ENCODE data around the gene ADGRG7. TPM values are rescaled to one million over a fixed set of nuclear protein-coding genes. Genes with fewer than 3 reads are reported as not detected.

ADGRG7 gene
- polyA plus RNA-seq, 1 donor (not counting 4 experiments of a cell fraction or from before 2014, with no cell fraction given) = 0.03 TPM

DNA sequence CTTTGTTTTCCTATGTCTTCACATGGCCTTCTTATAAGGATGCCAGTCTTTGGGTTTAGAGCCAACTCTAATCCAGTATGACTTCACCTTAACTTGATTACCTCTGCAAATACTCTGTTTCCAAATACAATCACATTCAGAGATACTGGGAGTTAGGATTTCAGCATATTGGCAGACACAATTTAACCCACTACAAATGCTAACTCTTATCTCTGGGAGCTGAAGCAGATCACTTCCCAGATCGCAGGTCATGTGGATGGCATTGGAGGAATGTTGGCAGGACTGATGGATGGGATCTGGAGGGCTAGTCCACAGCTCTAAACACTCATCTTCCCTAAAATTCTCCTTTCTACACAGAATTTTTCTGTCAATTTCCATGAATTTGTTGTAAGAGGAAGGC is 46.2 kb upstream of the ADGRG7 start:
- H3K27ac ChIP-seq (ENCODE audit: control insufficient read depth, insufficient read depth, low read length) = no peak overlapping the region

DNA sequence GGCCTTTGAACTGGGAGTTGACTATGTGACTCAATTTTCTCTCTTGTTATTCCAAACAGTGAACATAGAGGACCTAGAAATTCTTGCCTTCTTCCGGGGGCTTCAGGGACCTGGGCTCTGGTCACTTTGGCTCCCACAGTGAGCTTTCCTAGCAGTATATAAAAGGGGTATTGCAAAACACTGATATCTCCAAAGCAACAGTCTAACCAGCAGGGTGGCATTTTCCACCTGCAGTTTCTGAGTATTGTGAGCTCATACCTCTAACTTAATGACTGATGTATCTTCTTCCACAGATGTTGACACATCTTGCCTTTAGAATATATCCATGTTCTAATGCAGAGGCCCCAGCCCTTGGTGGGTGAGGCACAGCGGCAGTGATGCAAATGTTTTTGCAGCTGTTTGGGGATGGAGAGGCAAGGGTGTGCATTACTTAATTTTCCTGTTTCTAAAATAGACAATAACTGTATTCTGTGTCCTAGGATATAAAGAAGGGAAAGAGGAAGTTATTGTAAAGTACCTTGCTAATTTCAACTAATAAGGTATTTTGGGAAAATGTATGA is 45.7 kb upstream of the ADGRG7 start:
- Histone ChIP-seq H3K36me3 (ENCODE audit: control insufficient read depth in 2 of 2, extremely low read depth in 1 of 2, insufficient read depth in 2 of 2, low read length in 2 of 2) (no peaks in the 10 kb centered on the region), H3K4me2 (ENCODE audit: control insufficient read depth, extremely low read depth, insufficient read depth, low read depth, low read length) (no peak overlapping the region), H3K9ac (ENCODE audit: control insufficient read depth, extremely low read depth, insufficient read depth, low read length) (no peak overlapping the region), H3K79me2 (ENCODE audit: control insufficient read depth, insufficient read depth, low read length) (no peaks in the 10 kb centered on the region), H3K9me1 (ENCODE audit: control insufficient read depth, extremely low read depth, insufficient read depth, low read length) (no peaks in the 10 kb centered on the region), H3K27me3 (ENCODE audit: control insufficient read depth, extremely low read depth, insufficient read depth, low read length) (no peaks in the 10 kb centered on the region), H3K27ac (ENCODE audit: control insufficient read depth, insufficient read depth, low read length) (no peak overlapping the region), H3K4me3 (ENCODE audit: control insufficient read depth in 2 of 3, extremely low read depth in 1 of 3, insufficient read depth in 2 of 3, low read depth in 1 of 3, low read length in 3 of 3) (no peak overlapping the region), H4K20me1 (ENCODE audit: control insufficient read depth, extremely low read depth, insufficient read depth, low read length) (no peaks in the 10 kb centered on the region), H2AFZ (ENCODE audit: control insufficient read depth, low read length) (no peak overlapping the region), H3K4me1 (ENCODE audit: control insufficient read depth, extremely low read depth, insufficient read depth, low read length) (peaks cover 26% of the 10 kb centered on the region), H3K9me3 (ENCODE audit: control insufficient read depth, low read depth, low read length) (no peaks in the 10 kb centered on the region)
- TF ChIP-seq CTCF (optimal IDR thresholded peaks at IDR 0.05 in 1 of 3, IDR thresholded peaks at IDR 0.05 in 1 of 3, conservative IDR thresholded peaks at IDR 0.05 in 1 of 3; ENCODE audit: extremely low read depth in 1 of 3, insufficient read depth in 2 of 3, low read length in 3 of 3) = no peak
- no peak for TF ChIP-seq EZH2 (IDR thresholded peaks at IDR 0.05; ENCODE audit: low read length)
- no peak for DNase-seq (ENCODE audit: low read depth, low spot score)
- dilution Hi-C loops (cut with MboI; ENCODE audit: extremely low pct_ligation_motif_present, low sequenced_read_pairs) = no loop called here
- FAIRE-seq = no peak

More for the DNA sequence above, 46.2 kb upstream of the ADGRG7 start:
- no peaks in the 10 kb centered on the region for H3K27me3 ChIP-seq (ENCODE audit: control insufficient read depth, extremely low read depth, insufficient read depth, low read length)
- H3K4me2 ChIP-seq (ENCODE audit: control insufficient read depth, extremely low read depth, insufficient read depth, low read depth, low read length) = no peak overlapping the region
- H2AFZ ChIP-seq (ENCODE audit: control insufficient read depth, low read length) = no peak overlapping the region
- DNase-seq (ENCODE audit: low read depth, low spot score) (no peak), FAIRE-seq (no peak)
- no peaks in the 10 kb centered on the region for H4K20me1 ChIP-seq (ENCODE audit: control insufficient read depth, extremely low read depth, insufficient read depth, low read length)
- H3K4me3 ChIP-seq (ENCODE audit: control insufficient read depth in 2 of 3, extremely low read depth in 1 of 3, insufficient read depth in 2 of 3, low read depth in 1 of 3, low read length in 3 of 3) = no peak overlapping the region
- dilution Hi-C loops (cut with MboI; ENCODE audit: extremely low pct_ligation_motif_present, low sequenced_read_pairs) = no loop called here
- H3K36me3 ChIP-seq (ENCODE audit: control insufficient read depth in 2 of 2, extremely low read depth in 1 of 2, insufficient read depth in 2 of 2, low read length in 2 of 2) = no peaks in the 10 kb centered on the region
- H3K9me3 ChIP-seq (ENCODE audit: control insufficient read depth, low read depth, low read length) = no peaks in the 10 kb centered on the region
- H3K79me2 ChIP-seq (ENCODE audit: control insufficient read depth, insufficient read depth, low read length) = no peaks in the 10 kb centered on the region
- H3K9ac ChIP-seq (ENCODE audit: control insufficient read depth, extremely low read depth, insufficient read depth, low read length) = no peak overlapping the region
- no peaks in the 10 kb centered on the region for H3K9me1 ChIP-seq (ENCODE audit: control insufficient read depth, extremely low read depth, insufficient read depth, low read length)
- H3K4me1 ChIP-seq (ENCODE audit: control insufficient read depth, extremely low read depth, insufficient read depth, low read length) = peaks cover 26% of the 10 kb centered on the region
- no peak for TF ChIP-seq CTCF (optimal IDR thresholded peaks at IDR 0.05 in 1 of 3, IDR thresholded peaks at IDR 0.05 in 1 of 3, conservative IDR thresholded peaks at IDR 0.05 in 1 of 3; ENCODE audit: extremely low read depth in 1 of 3, insufficient read depth in 2 of 3, low read length in 3 of 3)
- TF ChIP-seq EZH2 (IDR thresholded peaks at IDR 0.05; ENCODE audit: low read length) = no peak

Data from keratinocyte (primary cell).